ENCODE measurements around the gene TASOR2. TPM values are rescaled to one million over a fixed set of nuclear protein-coding genes. Genes with fewer than 3 reads are reported as not detected.
A peak's percentile ranks its signal among the peaks of the same experiment; 100 is the strongest.

TASOR2 gene
- total RNA-seq, 1 experiment from 2014 or later = 80.3 TPM

- H3K79me2 ChIP-seq (ENCODE audit: insufficient read depth, low read length) = peaks cover 28% of the 10 kb centered on the region; the same call in 1 of the 2 replicates
- DNase-seq (ENCODE audit: low read depth, low spot score) (no peak), ATAC-seq (no peak)
- peak overlapping the region; percentile 99 for H3K4me2 ChIP-seq (ENCODE audit: low read length)
- H3K4me3 ChIP-seq (replicated peaks in 1 of 2; ENCODE audit: low read depth in 1 of 2, low read length in 2 of 2) = peak overlapping the region; percentile 80 to 93
- H3K36me3 ChIP-seq (ENCODE audit: control insufficient read depth in 1 of 2, insufficient read depth in 2 of 2, low read length in 2 of 2) = no peaks in the 10 kb centered on the region
- H4K20me1 ChIP-seq (ENCODE audit: insufficient read depth) = no peaks in the 10 kb centered on the region
- RAD21 ChIA-PET (ENCODE audit: low non-redundant PET in 1 of 2, low total read pairs in 2 of 2, uncharacterized antibody in 2 of 2, unreplicated experiment in 2 of 2) = no interaction called here
- CTCF ChIA-PET = interaction anchor here (2.1 kb wide), 1 partner anchor 36 kb away, joined by 4 read pairs; no protein-coding TSS in a partner anchor
- no peaks in the 10 kb centered on the region for H3K9me3 ChIP-seq (ENCODE audit: control insufficient read depth in 1 of 2, insufficient read depth in 1 of 2, low read depth in 1 of 2, low read length in 2 of 2)
- peaks cover 9 to 30% of the 10 kb centered on the region in 2 experiments; a peak in 3 of 4 replicates for H3K4me1 ChIP-seq (ENCODE audit: control insufficient read depth in 1 of 2, insufficient read depth in 2 of 2, low read length in 2 of 2)
- H3K27ac ChIP-seq (ENCODE audit: low read depth, low read length) = peak overlapping the region; percentile 60; the same call in 1 of the 2 replicates
- peak overlapping the region; percentile 88 for H3K9ac ChIP-seq (ENCODE audit: low read length)
- no peak for TF ChIP-seq ELF1 (IDR thresholded peaks at IDR 0.05; ENCODE audit: borderline replicate concordance, low read depth)
- TF ChIP-seq MAX (IDR thresholded peaks at IDR 0.05) = peak; percentile 0; the same call in 1 of the 2 replicates
- H3K9me2 ChIP-seq (ENCODE audit: insufficient read depth) = no peaks in the 10 kb centered on the region
- no peaks in the 10 kb centered on the region for H3K27me3 ChIP-seq (ENCODE audit: insufficient read depth, low read length)
- POLR2A ChIA-PET = interaction anchor here (0.6 kb wide), 1 partner anchor 14 kb away, joined by 5 read pairs; no protein-coding TSS in a partner anchor
- TSS peak; percentile 67 for BruUV-seq (replicated peaks)
- no peak overlapping the region for H2AFZ ChIP-seq (ENCODE audit: low read depth, low read length, poor library complexity, severe bottlenecking)
- intact Hi-C loops (cut with micrococcal nuclease) = no loop called here
Observed at GRCh38 chr10:5665373-5666007, 19.1 kb upstream of the TASOR2 start.

- Histone ChIP-seq H3K9ac (ENCODE audit: low read length) (peak within 1 kb of the TSS; percentile 88), H4K20me1 (ENCODE audit: insufficient read depth) (no peaks in the 10 kb centered on the region), H3K4me1 (ENCODE audit: control insufficient read depth in 1 of 2, insufficient read depth in 2 of 2, low read length in 2 of 2) (peaks cover 9 to 23% of the 10 kb centered on the region in 2 experiments; a peak in 3 of 4 replicates), H3K4me3 (replicated peaks in 1 of 2; ENCODE audit: low read depth in 1 of 2, low read length in 2 of 2) (peak within 1 kb of the TSS; percentile 80 to 93), H3K36me3 (ENCODE audit: control insufficient read depth in 1 of 2, insufficient read depth in 2 of 2, low read length in 2 of 2) (no peaks in the 10 kb centered on the region), H3K79me2 (ENCODE audit: insufficient read depth, low read length) (peaks cover 21% of the 10 kb centered on the region; the same call in 1 of the 2 replicates), H2AFZ (ENCODE audit: low read depth, low read length, poor library complexity, severe bottlenecking) (peak within 1 kb of the TSS; percentile 5), H3K9me2 (ENCODE audit: insufficient read depth) (no peaks in the 10 kb centered on the region), H3K27me3 (ENCODE audit: insufficient read depth, low read length) (no peaks in the 10 kb centered on the region), H3K9me3 (ENCODE audit: control insufficient read depth in 1 of 2, insufficient read depth in 1 of 2, low read depth in 1 of 2, low read length in 2 of 2) (no peaks in the 10 kb centered on the region), H3K4me2 (ENCODE audit: low read length) (peak within 1 kb of the TSS; percentile 99), H3K27ac (ENCODE audit: low read depth, low read length) (peak within 1 kb of the TSS; percentile 60)
- intact Hi-C loops (cut with micrococcal nuclease) = no loop called here
- RAD21 ChIA-PET (ENCODE audit: low non-redundant PET in 1 of 2, low total read pairs in 2 of 2, uncharacterized antibody in 2 of 2, unreplicated experiment in 2 of 2) = no interaction called here
- ATAC-seq = peak; percentile 94
- DNase-seq (ENCODE audit: low read depth, low spot score) = peak; percentile 28
- CTCF ChIA-PET = no interaction called here
- POLR2A ChIA-PET = interaction anchor here (0.6 kb wide), 1 partner anchor 15 kb away, joined by 5 read pairs; no protein-coding TSS in a partner anchor
- BruUV-seq (replicated peaks) = no TSS peak
- no peak for TF ChIP-seq JUND (IDR thresholded peaks at IDR 0.05)
- TF ChIP-seq TCF7L2 (IDR thresholded peaks at IDR 0.05; ENCODE audit: borderline replicate concordance, extremely low read depth, insufficient read depth, insufficient read length) = no peak
- TF ChIP-seq SP1 (IDR thresholded peaks at IDR 0.05; ENCODE audit: low read depth) = peak; percentile 14
- no peak for TF ChIP-seq ELF1 (IDR thresholded peaks at IDR 0.05; ENCODE audit: borderline replicate concordance, low read depth)
- no peak for TF ChIP-seq EZH2 (IDR thresholded peaks at IDR 0.05)
- no peak for TF ChIP-seq YY1 (IDR thresholded peaks at IDR 0.05; ENCODE audit: extremely low read depth, insufficient replicate concordance, low read depth, low read length)
- no peak for TF ChIP-seq ZNF274 (IDR thresholded peaks at IDR 0.05; ENCODE audit: low read depth, low read length)
- TF ChIP-seq EGR1 (IDR thresholded peaks at IDR 0.05; ENCODE audit: low read depth) = peak; percentile 57; the same call in 1 of the 2 replicates
- TF ChIP-seq ZFX (IDR thresholded peaks at IDR 0.05) = peak; percentile 93
- TF ChIP-seq ZBTB33 (IDR thresholded peaks at IDR 0.05; ENCODE audit: extremely low read depth, insufficient replicate concordance, low read length) = no peak
- TF ChIP-seq, protein P1, sequence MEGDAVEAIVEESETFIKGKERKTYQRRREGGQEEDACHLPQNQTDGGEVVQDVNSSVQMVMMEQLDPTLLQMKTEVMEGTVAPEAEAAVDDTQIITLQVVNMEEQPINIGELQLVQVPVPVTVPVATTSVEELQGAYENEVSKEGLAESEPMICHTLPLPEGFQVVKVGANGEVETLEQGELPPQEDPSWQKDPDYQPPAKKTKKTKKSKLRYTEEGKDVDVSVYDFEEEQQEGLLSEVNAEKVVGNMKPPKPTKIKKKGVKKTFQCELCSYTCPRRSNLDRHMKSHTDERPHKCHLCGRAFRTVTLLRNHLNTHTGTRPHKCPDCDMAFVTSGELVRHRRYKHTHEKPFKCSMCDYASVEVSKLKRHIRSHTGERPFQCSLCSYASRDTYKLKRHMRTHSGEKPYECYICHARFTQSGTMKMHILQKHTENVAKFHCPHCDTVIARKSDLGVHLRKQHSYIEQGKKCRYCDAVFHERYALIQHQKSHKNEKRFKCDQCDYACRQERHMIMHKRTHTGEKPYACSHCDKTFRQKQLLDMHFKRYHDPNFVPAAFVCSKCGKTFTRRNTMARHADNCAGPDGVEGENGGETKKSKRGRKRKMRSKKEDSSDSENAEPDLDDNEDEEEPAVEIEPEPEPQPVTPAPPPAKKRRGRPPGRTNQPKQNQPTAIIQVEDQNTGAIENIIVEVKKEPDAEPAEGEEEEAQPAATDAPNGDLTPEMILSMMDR (IDR thresholded peaks at IDR 0.05 in 2 of 3, conservative IDR thresholded peaks at IDR 0.05 in 1 of 3; ENCODE audit: borderline replicate concordance in 1 of 3, insufficient read depth in 1 of 3, low read depth in 2 of 3, low read length in 2 of 3) = no peak
Observed at GRCh38 chr10:5666008-5666840, 18.4 kb upstream of the TASOR2 start, which contains the start of gene ASB13. Gene ASB13, minus strand, starts transcription at chr10:5666595. Its CDS starts 44 bp downstream, at chr10:5666551.

All from HCT116 (cell line).